K562 (cell line): ENCODE measurements around the gene GINS2.

ENCODE experiments used
- AFF1 ChIP-seq, 2 experiments: fragments of 450-650 bp; IDR thresholded peaks; 2 replicates each; pipeline ENCODE4 v1.6.1; 2018; ENCODE audit warnings: mild to moderate bottlenecking in 2 of 2, low read depth in 1 of 2; ENCODE audit not compliant: partially characterized antibody in 2 of 2
- CTCF ChIP-seq, 3 experiments: IDR thresholded peaks in 2 of 3; conservative IDR thresholded peaks in 1 of 3; 2 replicates each; pipeline ENCODE4 v1.5.1; 2011 to 2012; ENCODE audit warnings: low read length in 3 of 3, mild to moderate bottlenecking in 3 of 3, control low read depth in 2 of 3, improper control_type of control experiment in 1 of 3, inconsistent platforms in 1 of 3, low read depth in 1 of 3, mixed read lengths in 1 of 3, moderate library complexity in 1 of 3; ENCODE audit not compliant: insufficient read depth in 2 of 3
- FOXA1 ChIP-seq: fragments of 450-650 bp; IDR thresholded peaks from 2 replicates; pipeline ENCODE4 v1.6.1; 2016; ENCODE audit warnings: mild to moderate bottlenecking, borderline replicate concordance
- GTF2F1 ChIP-seq: IDR thresholded peaks from 2 replicates; pipeline ENCODE4 v1.6.1; 2011; ENCODE audit warnings: low read depth, low read length, improper control_type of control experiment
- HNRNPK ChIP-seq: fragments of 200-400 bp; formaldehyde crosslinking; IDR thresholded peaks from one replicate; pipeline ENCODE4 v1.6.1; 2018; ENCODE audit warnings: mild to moderate bottlenecking, low read depth, low read length; ENCODE audit not compliant: poor library complexity, severe bottlenecking
- POLR2A ChIP-seq: fragments of 450-650 bp; conservative IDR thresholded peaks from 2 replicates; pipeline ENCODE4 v1.6.1; 2016
- SOX6 ChIP-seq: fragments of 450-650 bp; IDR thresholded peaks from 2 replicates; pipeline ENCODE4 v1.6.1; 2014; ENCODE audit warnings: mild to moderate bottlenecking
- TSHZ1 ChIP-seq: fragments of 250-450 bp; sonication (Bioruptor Pico); IDR thresholded peaks from 2 replicates; pipeline ENCODE4 v1.4.0; 2020; ENCODE audit warnings: mild to moderate bottlenecking, moderate library complexity

- TF ChIP-seq AFF1 (IDR thresholded peaks at IDR 0.05; ENCODE audit: low read depth in 1 of 2, partially characterized antibody in 2 of 2), result no peak
- TF ChIP-seq CTCF (IDR thresholded peaks at IDR 0.05 in 2 of 3, conservative IDR thresholded peaks at IDR 0.05 in 1 of 3; ENCODE audit: insufficient read depth in 2 of 3, low read depth in 1 of 3, low read length in 3 of 3), result no peak
- TF ChIP-seq SOX6, result no peak
- no peak for TF ChIP-seq POLR2A
- no peak for TF ChIP-seq HNRNPK
- TF ChIP-seq TSHZ1 (CRISPR knock-in tag), result no peak
- TF ChIP-seq FOXA1, result no peak
- no peak for TF ChIP-seq GTF2F1
These were observed 27.4 kb upstream of the GINS2 start for GRCh38 chr16:85716022-85716679.
